ENCODE measurements around the gene FMN1. TPM values are rescaled to one million over a fixed set of nuclear protein-coding genes. Genes with fewer than 3 reads are reported as not detected.

Gene FMN1
- total and polyA plus RNA-seq, 2 of the 8 experiments (the other 6 are each of a cell fraction or from before 2014, with no cell fraction given), result 0.27 to 3.7 TPM

- no peak overlapping the region for H3K4me2 ChIP-seq (ENCODE audit: insufficient read depth in 1 of 2, low read depth in 2 of 2, low read length in 2 of 2)
- no peaks in the 10 kb centered on the region for H3K23me2 ChIP-seq (ENCODE audit: low read depth, low read length)
- H3K4ac ChIP-seq (replicated peaks; ENCODE audit: insufficient read length, low read depth, low read length), result no peak overlapping the region
- no peak overlapping the region for H3K18ac ChIP-seq (ENCODE audit: extremely low read depth, low read length)
- ChIA-PET CTCF (ENCODE audit: partially characterized antibody) (interaction anchor here (1.1 to 1.5 kb wide), 2 partner anchors 12 to 17 kb away, joined by 3 to 4 read pairs; no protein-coding TSS in a partner anchor), POLR2A (ENCODE audit: partially characterized antibody) (no interaction called here)
- H3K56ac ChIP-seq (replicated peaks; ENCODE audit: insufficient read length, low read depth, low read length), result no peak overlapping the region
- peaks cover 0 to 5% (median 1%) of the 10 kb centered on the region in 4 experiments; a peak in 2 of 7 replicates for H3K4me1 ChIP-seq (replicated peaks in 1 of 4; ENCODE audit: control insufficient read depth in 3 of 4, insufficient read depth in 4 of 4, low read length in 3 of 4)
- no peak overlapping the region for H2AFZ ChIP-seq (ENCODE audit: low read length)
- H3K27me3 ChIP-seq (replicated peaks in 1 of 4; ENCODE audit: control insufficient read depth in 3 of 4, extremely low read depth in 1 of 4, insufficient read depth in 3 of 4, low read length in 3 of 4), result peaks cover 0 to 1% (median 0%) of the 10 kb centered on the region in 4 experiments; a peak in 1 of 7 replicates
- no peaks in the 10 kb centered on the region for H3K79me2 ChIP-seq (ENCODE audit: control insufficient read depth in 1 of 2, insufficient read depth in 2 of 2, low read length in 2 of 2)
- no peak overlapping the region for H2BK5ac ChIP-seq (ENCODE audit: low read depth, low read length)
- FAIRE-seq, result no peak
- H2BK120ac ChIP-seq (replicated peaks; ENCODE audit: low read depth, low read length), result no peak overlapping the region
- no peak for DNase-seq (ENCODE audit: low read depth in 1 of 2, low spot score in 2 of 2)
- no peak overlapping the region for H2AK5ac ChIP-seq (ENCODE audit: low read depth, low read length)
- no peaks in the 10 kb centered on the region for H4K20me1 ChIP-seq (replicated peaks in 1 of 2; ENCODE audit: control insufficient read depth in 1 of 2, insufficient read depth in 2 of 2, low read length in 2 of 2)
- H4K8ac ChIP-seq (ENCODE audit: extremely low read depth, insufficient read depth, low read length), result no peak overlapping the region
- no peak overlapping the region for H3K4me3 ChIP-seq (ENCODE audit: extremely low read depth in 1 of 4, insufficient read depth in 2 of 4, low read depth in 3 of 4, low read length in 4 of 4)
- H2BK12ac ChIP-seq (ENCODE audit: low read depth, low read length), result no peak overlapping the region
- H3K36me3 ChIP-seq (ENCODE audit: control insufficient read depth in 2 of 4, insufficient read depth in 4 of 4, low read length in 3 of 4), result no peaks in the 10 kb centered on the region
- H2BK15ac ChIP-seq (ENCODE audit: low read length), result no peak overlapping the region
- WGBS, 2 experiments (ENCODE audit: extremely low coverage in 1 of 2, insufficient coverage in 1 of 2, insufficient read length in 1 of 2, insufficient replicate concordance in 2 of 2, low coverage in 1 of 2, low lambda C conversion rate in 2 of 2, missing lambda C conversion rate in 1 of 2), result 79% methylated on average over 1 of the region's 1 CpG; no CpG with 5 or more reads in 1 of the 2 experiments
- no peak overlapping the region for H3K14ac ChIP-seq (ENCODE audit: insufficient read length)
- H3K79me1 ChIP-seq (ENCODE audit: low read depth, low read length), result no peaks in the 10 kb centered on the region
- H3K9ac ChIP-seq (replicated peaks in 1 of 4; ENCODE audit: extremely low read depth in 1 of 4, low read depth in 3 of 4, low read length in 3 of 4), result no peak overlapping the region
- H3K27ac ChIP-seq (ENCODE audit: low read depth, low read length), result no peak overlapping the region
- H2BK20ac ChIP-seq (ENCODE audit: low read length), result no peak overlapping the region
- H3K9me3 ChIP-seq (ENCODE audit: insufficient read depth in 2 of 2, low read depth in 1 of 2, low read length in 1 of 2), result no peaks in the 10 kb centered on the region
- H3K23ac ChIP-seq (ENCODE audit: insufficient read length), result no peak overlapping the region
- no peak overlapping the region for H4K91ac ChIP-seq (replicated peaks; ENCODE audit: insufficient read length, low read length)
- H4K5ac ChIP-seq (ENCODE audit: insufficient read length, low read depth, low read length), result no peak overlapping the region
- TF ChIP-seq GABPA (IDR thresholded peaks at IDR 0.05; ENCODE audit: borderline replicate concordance, insufficient read depth, low read length), result no peak
- no peak for TF ChIP-seq CTBP2 (IDR thresholded peaks at IDR 0.05; ENCODE audit: borderline replicate concordance, insufficient read depth, insufficient read length, low read length)
- no peak for TF ChIP-seq KDM4A (IDR thresholded peaks at IDR 0.05; ENCODE audit: low read depth, low read length, severe bottlenecking)
Measured at GRCh38 chr15:33005582-33005981, 188.9 kb downstream of the FMN1 start.
